Measurements from ENCODE around the gene DCDC1. TPM values are rescaled to one million over a fixed set of nuclear protein-coding genes. Genes with fewer than 3 reads are reported as not detected.

The DCDC1 gene
- total RNA-seq, 1 donor from 2014 or later, result 0.44 TPM

- Mint-ChIP-seq H3K36me3 (ENCODE audit: low read depth, unreplicated experiment) (no peaks in the 10 kb centered on the region), H3K4me1 (ENCODE audit: unreplicated experiment) (peaks cover 3% of the 10 kb centered on the region), H3K27ac (ENCODE audit: unreplicated experiment) (peak overlapping the region; percentile 7), H3K4me3 (ENCODE audit: unreplicated experiment) (no peak overlapping the region), H3K9me3 (ENCODE audit: unreplicated experiment) (no peaks in the 10 kb centered on the region), H3K27me3 (ENCODE audit: unreplicated experiment) (no peaks in the 10 kb centered on the region)
- no peak for DNase-seq (ENCODE audit: low spot score)
- TF ChIP-seq CTCF (IDR thresholded peaks at IDR 0.05; ENCODE audit: unreplicated experiment), result no peak
Measured at GRCh38 chr11:30984442-30984816, 385.1 kb downstream of the DCDC1 start.

GRCh38 chr11:30983776-30984441 lies 385.6 kb downstream of the DCDC1 start:
- Mint-ChIP-seq H3K27me3 (ENCODE audit: unreplicated experiment) (no peaks in the 10 kb centered on the region), H3K4me1 (ENCODE audit: unreplicated experiment) (peaks cover 3% of the 10 kb centered on the region), H3K4me3 (ENCODE audit: unreplicated experiment) (no peak overlapping the region), H3K27ac (ENCODE audit: unreplicated experiment) (peak overlapping the region; percentile 7), H3K36me3 (ENCODE audit: low read depth, unreplicated experiment) (no peaks in the 10 kb centered on the region), H3K9me3 (ENCODE audit: unreplicated experiment) (no peaks in the 10 kb centered on the region)
- no peak for TF ChIP-seq CTCF (IDR thresholded peaks at IDR 0.05; ENCODE audit: unreplicated experiment)
- DNase-seq (ENCODE audit: low spot score), result no peak

GRCh38 chr11:30983143-30983542 lies 386.4 kb downstream of the DCDC1 start:
- Mint-ChIP-seq H3K4me3 (ENCODE audit: unreplicated experiment) (no peak overlapping the region), H3K36me3 (ENCODE audit: low read depth, unreplicated experiment) (no peaks in the 10 kb centered on the region), H3K4me1 (ENCODE audit: unreplicated experiment) (peaks cover 3% of the 10 kb centered on the region), H3K9me3 (ENCODE audit: unreplicated experiment) (no peaks in the 10 kb centered on the region), H3K27ac (ENCODE audit: unreplicated experiment) (no peak overlapping the region), H3K27me3 (ENCODE audit: unreplicated experiment) (no peaks in the 10 kb centered on the region)
- DNase-seq (ENCODE audit: low spot score), result no peak
- no peak for TF ChIP-seq CTCF (IDR thresholded peaks at IDR 0.05; ENCODE audit: unreplicated experiment)

GRCh38 chr11:30967579-30967978 lies 402.0 kb downstream of the DCDC1 start:
- DNase-seq (ENCODE audit: low spot score), result no peak
- no peak for TF ChIP-seq CTCF (IDR thresholded peaks at IDR 0.05; ENCODE audit: unreplicated experiment)
- Mint-ChIP-seq H3K4me1 (ENCODE audit: unreplicated experiment) (no peaks in the 10 kb centered on the region), H3K27ac (ENCODE audit: unreplicated experiment) (no peak overlapping the region), H3K4me3 (ENCODE audit: unreplicated experiment) (no peak overlapping the region), H3K36me3 (ENCODE audit: low read depth, unreplicated experiment) (peaks cover 3% of the 10 kb centered on the region), H3K27me3 (ENCODE audit: unreplicated experiment) (peaks cover 5% of the 10 kb centered on the region), H3K9me3 (ENCODE audit: unreplicated experiment) (no peaks in the 10 kb centered on the region)

- peak; percentile 24 for TF ChIP-seq CTCF (IDR thresholded peaks at IDR 0.05; ENCODE audit: unreplicated experiment)
- Mint-ChIP-seq H3K36me3 (ENCODE audit: low read depth, unreplicated experiment) (no peaks in the 10 kb centered on the region), H3K4me1 (ENCODE audit: unreplicated experiment) (no peaks in the 10 kb centered on the region), H3K27me3 (ENCODE audit: unreplicated experiment) (no peaks in the 10 kb centered on the region), H3K4me3 (ENCODE audit: unreplicated experiment) (no peak overlapping the region), H3K27ac (ENCODE audit: unreplicated experiment) (no peak overlapping the region), H3K9me3 (ENCODE audit: unreplicated experiment) (no peaks in the 10 kb centered on the region)
- no peak for DNase-seq (ENCODE audit: low spot score)
Measured at GRCh38 chr11:30960387-30960992, 409.0 kb downstream of the DCDC1 start.
